ENCODE measurements around the gene ATP10A. TPM values are rescaled to one million over a fixed set of nuclear protein-coding genes. Genes with fewer than 3 reads are reported as not detected.

Gene ATP10A
- total and polyA plus RNA-seq, 2 of the 8 experiments (the other 6 are each of a cell fraction or from before 2014, with no cell fraction given): 2.0 to 2.8 TPM

GRCh38 chr15:25716414-25717126 is 146.6 kb downstream of the ATP10A start (continued):
- TF ChIP-seq RAD21 (IDR thresholded peaks at IDR 0.05 in 1 of 2, conservative IDR thresholded peaks at IDR 0.05 in 1 of 2; ENCODE audit: low read depth in 2 of 2, low read length in 2 of 2): no peak
- TF ChIP-seq E2F6 (IDR thresholded peaks at IDR 0.05): no peak
- no peak for TF ChIP-seq RBBP5 (IDR thresholded peaks at IDR 0.05; ENCODE audit: borderline replicate concordance, low read depth, low read length)
- no peak for TF ChIP-seq SP1 (IDR thresholded peaks at IDR 0.05; ENCODE audit: low read depth, low read length)
- no peak for TF ChIP-seq POLR2A (IDR thresholded peaks at IDR 0.05; ENCODE audit: control extremely low read depth in 1 of 2, low read depth in 2 of 2, low read length in 2 of 2)
- TF ChIP-seq USF2 (IDR thresholded peaks at IDR 0.05; ENCODE audit: low read length): no peak

Data from H1 (cell line).